ENCODE results near the gene GRM8.
"Not testable (repeated sequence)": the region's sequence is repeated elsewhere in the genome, so short reads cannot be mapped to it uniquely, and the experiment has no call there.

Gene GRM8

GRCh38 chr7:126686474-126686873 is 566.3 kb downstream of the GRM8 start:
- TF ChIP-seq CTCF (conservative IDR thresholded peaks at IDR 0.05) = no peak
- H3K27ac ChIP-seq = no peak overlapping the region

GRCh38 chr7:126685596-126685995 is 567.1 kb downstream of the GRM8 start:
- no peak overlapping the region for H3K27ac ChIP-seq
- TF ChIP-seq CTCF (conservative IDR thresholded peaks at IDR 0.05) = no peak

GRCh38 chr7:126685018-126685573 is 567.6 kb downstream of the GRM8 start:
- no peak for TF ChIP-seq CTCF (conservative IDR thresholded peaks at IDR 0.05)
- H3K27ac ChIP-seq = no peak overlapping the region

- no peak for TF ChIP-seq CTCF (conservative IDR thresholded peaks at IDR 0.05)
- H3K27ac ChIP-seq = no peak overlapping the region
Measured at GRCh38 chr7:126682176-126682575, 570.6 kb downstream of the GRM8 start.

- not testable (repeated sequence) for H3K27ac ChIP-seq
Measured at GRCh38 chr7:126668762-126669161, 584.0 kb downstream of the GRM8 start.

- TF ChIP-seq CTCF (conservative IDR thresholded peaks at IDR 0.05) = no peak
- no peak overlapping the region for H3K27ac ChIP-seq
Measured at GRCh38 chr7:126668367-126668752, 584.4 kb downstream of the GRM8 start.

- TF ChIP-seq CTCF (conservative IDR thresholded peaks at IDR 0.05) = no peak
- H3K27ac ChIP-seq = no peak overlapping the region
Measured at GRCh38 chr7:126667742-126668366, 584.9 kb downstream of the GRM8 start.

GRCh38 chr7:126662856-126663255 is 589.9 kb downstream of the GRM8 start:
- TF ChIP-seq CTCF (conservative IDR thresholded peaks at IDR 0.05) = no peak
- H3K27ac ChIP-seq = no peak overlapping the region
